GM12864 (cell line): ENCODE data around the gene SHISAL2A.
A peak's percentile ranks its signal among the peaks of the same experiment; 100 is the strongest.

ENCODE experiments used
- DNase-seq: peaks from one replicate; pipeline ENCODE4 v3.0.0-alpha.2; 2011; ENCODE audit warnings: low read depth
- H3K4me3 ChIP-seq: 2 replicates; pipeline ENCODE4 v1.5.1; 2011; ENCODE audit warnings: mild to moderate bottlenecking, low read depth, low read length, control low read depth
- CTCF ChIP-seq: IDR thresholded peaks from 2 replicates; pipeline ENCODE4 v1.5.1; 2011; ENCODE audit warnings: low read depth, mild to moderate bottlenecking, moderate library complexity, low read length, control low read depth, inconsistent platforms; ENCODE audit errors: missing control alignments

Gene SHISAL2A

DNA sequence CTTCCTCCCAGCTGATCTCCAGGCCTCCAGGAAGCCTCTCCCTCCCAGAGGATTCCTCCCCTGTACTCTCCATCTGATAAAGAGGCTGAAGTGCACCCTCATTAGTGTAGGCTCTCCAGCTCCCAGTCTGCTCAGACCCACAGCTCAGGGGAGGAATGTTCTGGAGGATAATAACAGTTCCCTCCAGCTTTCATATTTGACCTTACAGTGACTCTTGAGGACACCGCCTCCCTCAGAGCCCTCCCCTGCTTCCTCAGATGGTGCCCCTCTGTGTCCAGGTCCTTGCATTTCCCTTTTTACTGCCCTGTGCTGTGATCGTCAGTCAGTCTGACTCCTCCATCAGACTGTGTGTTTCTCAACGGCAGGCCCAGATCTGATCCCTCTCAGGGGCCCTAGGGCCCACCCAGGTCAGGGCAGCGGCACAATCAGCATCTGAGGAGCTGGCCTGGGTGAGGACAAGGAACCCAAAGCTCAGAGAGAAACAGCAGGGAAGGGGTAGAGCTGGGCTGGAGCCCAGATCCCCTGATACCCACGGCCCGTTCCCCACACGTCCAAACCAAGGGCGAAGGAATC, 1.1 kb upstream of the SHISAL2A start:
- TF ChIP-seq CTCF, result no peak
- no peak overlapping the region for H3K4me3 ChIP-seq
- no peak for DNase-seq

- no peak for DNase-seq
- TF ChIP-seq CTCF, result no peak
- peak overlapping the region; percentile 41 for H3K4me3 ChIP-seq
Measured at GRCh38 chr1:52633291-52633754, 355 bp downstream of the SHISAL2A start.

DNA sequence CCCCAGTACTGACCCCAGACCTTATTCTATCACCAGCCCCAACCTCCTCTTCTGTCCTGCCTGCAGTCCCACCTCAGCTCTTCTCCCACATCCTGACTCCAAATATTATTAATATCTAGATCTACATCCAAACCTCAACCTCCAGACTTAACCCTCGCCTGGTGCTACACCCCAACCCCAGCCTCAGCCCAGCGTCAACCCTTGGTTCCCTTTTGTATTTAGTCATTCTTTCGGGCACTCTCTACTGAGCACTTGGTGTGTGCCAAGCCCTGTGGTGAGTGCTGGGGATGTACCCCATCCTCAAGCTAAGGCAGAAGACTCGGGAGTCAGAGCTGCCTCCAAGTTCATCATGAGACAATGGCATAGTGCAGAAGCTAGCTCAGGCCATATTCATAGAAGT, 1.1 kb downstream of the SHISAL2A start:
- H3K4me3 ChIP-seq, result no peak overlapping the region
- TF ChIP-seq CTCF, result no peak

DNA sequence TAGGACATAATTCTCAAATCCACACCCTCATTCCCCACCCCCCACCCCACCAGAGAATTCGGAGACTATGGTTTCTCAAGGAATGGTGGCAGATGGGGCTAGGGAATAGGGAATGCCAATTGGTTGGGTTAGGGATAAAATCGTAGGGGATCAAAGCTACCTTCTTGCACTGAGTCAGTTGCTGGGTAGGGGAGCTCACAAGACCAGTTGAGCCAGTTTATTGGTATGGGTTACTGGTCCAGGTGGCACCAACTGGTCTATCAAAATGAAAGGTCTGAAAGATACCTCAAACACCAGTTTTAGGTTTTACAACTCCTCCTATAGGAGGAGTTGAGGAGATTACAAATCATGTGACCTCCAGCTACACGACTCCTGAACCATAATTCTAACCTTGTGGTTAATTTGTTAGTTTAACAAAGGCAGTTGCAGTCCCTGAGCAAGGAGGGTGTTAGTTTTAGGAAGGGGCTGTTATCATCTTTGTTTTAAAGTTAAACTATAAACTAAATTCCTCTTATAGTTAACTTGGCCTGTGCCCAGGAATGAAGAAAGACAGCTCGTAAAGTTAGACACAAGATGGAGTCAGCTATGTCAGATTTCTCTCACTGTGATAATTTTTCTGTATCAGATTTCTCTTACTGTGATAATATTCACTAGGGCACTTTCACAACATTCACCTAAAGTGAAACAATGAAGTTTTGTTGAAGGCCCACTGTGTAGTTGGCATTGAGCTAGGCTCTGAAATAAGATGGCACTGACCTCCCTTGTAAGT, 2.5 kb downstream of the SHISAL2A start:
- no peak for DNase-seq
- no peak for TF ChIP-seq CTCF
- H3K4me3 ChIP-seq, result no peak overlapping the region

More for the DNA sequence above, 1.1 kb downstream of the SHISAL2A start:
- DNase-seq, result no peak

- peak; percentile 86 for DNase-seq
- H3K4me3 ChIP-seq, result peak overlapping the region; percentile 6; the same call in 1 of the 2 replicates
- TF ChIP-seq CTCF, result no peak
Measured at GRCh38 chr1:52636721-52637695, 4.0 kb downstream of the SHISAL2A start.

GRCh38 chr1:52637946-52638345, 5.0 kb downstream of the SHISAL2A start:
- no peak for TF ChIP-seq CTCF
- no peak overlapping the region; the same call in 1 of the 2 replicates for H3K4me3 ChIP-seq
- no peak for DNase-seq
